ENCODE data around the gene CELA2B. TPM values are rescaled to one million over a fixed set of nuclear protein-coding genes. Genes with fewer than 3 reads are reported as not detected.
"Not testable (repeated sequence)": the region's sequence is repeated elsewhere in the genome, so short reads cannot be mapped to it uniquely, and the experiment has no call there.

CELA2B gene
- polyA plus RNA-seq, 2 donors, result not detected

- not testable (repeated sequence) for H3K9me3 ChIP-seq (ENCODE audit: control insufficient read depth in 2 of 2, insufficient read depth in 1 of 2, low read depth in 1 of 2, low read length in 1 of 2); H3K27me3 ChIP-seq (ENCODE audit: control insufficient read depth in 1 of 2, insufficient read depth in 2 of 2, low read length in 2 of 2); H3K4me1 ChIP-seq (ENCODE audit: control insufficient read depth in 2 of 2, insufficient read depth in 2 of 2, low read length in 1 of 2); H3K4me3 ChIP-seq (ENCODE audit: low read depth in 1 of 2, low read length in 2 of 2); H3K27ac ChIP-seq (ENCODE audit: low read depth in 2 of 2, low read length in 1 of 2)
- whole genome bisulfite sequencing, 2 donors, result 84 to 87% methylated on average over 4 of the region's 4 CpGs
- peaks cover 5 to 17% of the 10 kb centered on the region in 2 donors for H3K36me3 ChIP-seq (ENCODE audit: control insufficient read depth in 2 of 2, insufficient read depth in 2 of 2, low read length in 1 of 2)
These were observed 15.1 kb downstream of the CELA2B start for GRCh38 chr1:15491010-15491409.

- WGBS, 2 donors, result 80 to 88% methylated on average over 5 of the region's 5 CpGs
- Histone ChIP-seq H3K9me3 (ENCODE audit: control insufficient read depth in 2 of 2, insufficient read depth in 1 of 2, low read depth in 1 of 2, low read length in 1 of 2) (no peaks in the 10 kb centered on the region), H3K4me1 (ENCODE audit: control insufficient read depth in 2 of 2, insufficient read depth in 2 of 2, low read length in 1 of 2) (no peaks in the 10 kb centered on the region), H3K27me3 (ENCODE audit: control insufficient read depth in 1 of 2, insufficient read depth in 2 of 2, low read length in 2 of 2) (no peaks in the 10 kb centered on the region), H3K4me3 (ENCODE audit: low read depth in 1 of 2, low read length in 2 of 2) (no peak overlapping the region), H3K36me3 (ENCODE audit: control insufficient read depth in 2 of 2, insufficient read depth in 2 of 2, low read length in 1 of 2) (peaks cover 5 to 17% of the 10 kb centered on the region in 2 donors), H3K27ac (ENCODE audit: low read depth in 2 of 2, low read length in 1 of 2) (no peak overlapping the region)
These were observed 16.7 kb downstream of the CELA2B start for GRCh38 chr1:15492596-15492995.

GRCh38 chr1:15493869-15494390 lies 18.0 kb downstream of the CELA2B start:
- Histone ChIP-seq H3K4me3 (ENCODE audit: low read depth in 1 of 2, low read length in 2 of 2) (no peak overlapping the region), H3K27ac (ENCODE audit: low read depth in 2 of 2, low read length in 1 of 2) (no peak overlapping the region), H3K27me3 (ENCODE audit: control insufficient read depth in 1 of 2, insufficient read depth in 2 of 2, low read length in 2 of 2) (no peaks in the 10 kb centered on the region), H3K4me1 (ENCODE audit: control insufficient read depth in 2 of 2, insufficient read depth in 2 of 2, low read length in 1 of 2) (no peaks in the 10 kb centered on the region), H3K9me3 (ENCODE audit: control insufficient read depth in 2 of 2, insufficient read depth in 1 of 2, low read depth in 1 of 2, low read length in 1 of 2) (no peaks in the 10 kb centered on the region), H3K36me3 (ENCODE audit: control insufficient read depth in 2 of 2, insufficient read depth in 2 of 2, low read length in 1 of 2) (peaks cover 5 to 17% of the 10 kb centered on the region in 2 donors)
- 80 to 90% methylated on average over 9 of the region's 9 CpGs for WGBS, 2 donors

- no peaks in the 10 kb centered on the region for H3K27me3 ChIP-seq (ENCODE audit: control insufficient read depth in 1 of 2, insufficient read depth in 2 of 2, low read length in 2 of 2)
- no peaks in the 10 kb centered on the region for H3K9me3 ChIP-seq (ENCODE audit: control insufficient read depth in 2 of 2, insufficient read depth in 1 of 2, low read depth in 1 of 2, low read length in 1 of 2)
- H3K27ac ChIP-seq (ENCODE audit: low read depth in 2 of 2, low read length in 1 of 2), result no peak overlapping the region
- H3K36me3 ChIP-seq (ENCODE audit: control insufficient read depth in 2 of 2, insufficient read depth in 2 of 2, low read length in 1 of 2), result peaks cover 9 to 13% of the 10 kb centered on the region in 2 donors
- 84 to 88% methylated on average over 19 of the region's 19 CpGs for WGBS, 2 donors
- H3K4me1 ChIP-seq (ENCODE audit: control insufficient read depth in 2 of 2, insufficient read depth in 2 of 2, low read length in 1 of 2), result no peaks in the 10 kb centered on the region
- no peak overlapping the region for H3K4me3 ChIP-seq (ENCODE audit: low read depth in 1 of 2, low read length in 2 of 2)
These were observed 24.6 kb downstream of the CELA2B start for GRCh38 chr1:15500184-15501178.

- Histone ChIP-seq H3K27ac (ENCODE audit: low read depth in 2 of 2, low read length in 1 of 2) (no peak overlapping the region), H3K4me3 (ENCODE audit: low read depth in 1 of 2, low read length in 2 of 2) (no peak overlapping the region), H3K9me3 (ENCODE audit: control insufficient read depth in 2 of 2, insufficient read depth in 1 of 2, low read depth in 1 of 2, low read length in 1 of 2) (no peaks in the 10 kb centered on the region), H3K27me3 (ENCODE audit: control insufficient read depth in 1 of 2, insufficient read depth in 2 of 2, low read length in 2 of 2) (no peaks in the 10 kb centered on the region), H3K4me1 (ENCODE audit: control insufficient read depth in 2 of 2, insufficient read depth in 2 of 2, low read length in 1 of 2) (no peaks in the 10 kb centered on the region), H3K36me3 (ENCODE audit: control insufficient read depth in 2 of 2, insufficient read depth in 2 of 2, low read length in 1 of 2) (peaks cover 14 to 15% of the 10 kb centered on the region in 2 donors)
- 60 to 65% methylated on average over 17 of the region's 17 CpGs for WGBS, 2 donors
These were observed 25.5 kb downstream of the CELA2B start for GRCh38 chr1:15501208-15502032.

- WGBS, 2 donors, result 88 to 93% methylated on average over 4 of the region's 4 CpGs
- Histone ChIP-seq H3K9me3 (ENCODE audit: control insufficient read depth in 2 of 2, insufficient read depth in 1 of 2, low read depth in 1 of 2, low read length in 1 of 2) (no peaks in the 10 kb centered on the region), H3K4me1 (ENCODE audit: control insufficient read depth in 2 of 2, insufficient read depth in 2 of 2, low read length in 1 of 2) (no peaks in the 10 kb centered on the region), H3K36me3 (ENCODE audit: control insufficient read depth in 2 of 2, insufficient read depth in 2 of 2, low read length in 1 of 2) (peaks cover 19 to 20% of the 10 kb centered on the region in 2 donors), H3K27ac (ENCODE audit: low read depth in 2 of 2, low read length in 1 of 2) (no peak overlapping the region), H3K27me3 (ENCODE audit: control insufficient read depth in 1 of 2, insufficient read depth in 2 of 2, low read length in 2 of 2) (no peaks in the 10 kb centered on the region), H3K4me3 (ENCODE audit: low read depth in 1 of 2, low read length in 2 of 2) (no peak overlapping the region)
These were observed 28.5 kb downstream of the CELA2B start for GRCh38 chr1:15504436-15504835.

GRCh38 chr1:15506831-15507230 lies 30.9 kb downstream of the CELA2B start:
- 94 to 96% methylated on average over 17 of the region's 17 CpGs for WGBS, 2 donors
- peaks cover 19 to 20% of the 10 kb centered on the region in 2 donors for H3K36me3 ChIP-seq (ENCODE audit: control insufficient read depth in 2 of 2, insufficient read depth in 2 of 2, low read length in 1 of 2)

GRCh38 chr1:15507278-15507677 lies 31.4 kb downstream of the CELA2B start:
- H3K36me3 ChIP-seq (ENCODE audit: control insufficient read depth in 2 of 2, insufficient read depth in 2 of 2, low read length in 1 of 2), result peaks cover 20 to 21% of the 10 kb centered on the region in 2 donors
- H3K27me3 ChIP-seq (ENCODE audit: control insufficient read depth in 1 of 2, insufficient read depth in 2 of 2, low read length in 2 of 2), result no peaks in the 10 kb centered on the region
- H3K27ac ChIP-seq (ENCODE audit: low read depth in 2 of 2, low read length in 1 of 2), result no peak overlapping the region
- WGBS, 2 donors, result 84 to 96% methylated on average over 5 of the region's 5 CpGs
- H3K4me1 ChIP-seq (ENCODE audit: control insufficient read depth in 2 of 2, insufficient read depth in 2 of 2, low read length in 1 of 2), result no peaks in the 10 kb centered on the region
- no peak overlapping the region for H3K4me3 ChIP-seq (ENCODE audit: low read depth in 1 of 2, low read length in 2 of 2)
- H3K9me3 ChIP-seq (ENCODE audit: control insufficient read depth in 2 of 2, insufficient read depth in 1 of 2, low read depth in 1 of 2, low read length in 1 of 2), result no peaks in the 10 kb centered on the region

More at GRCh38 chr1:15506831-15507230, 30.9 kb downstream of the CELA2B start:
- Histone ChIP-seq H3K4me3 (ENCODE audit: low read depth in 1 of 2, low read length in 2 of 2) (no peak overlapping the region), H3K4me1 (ENCODE audit: control insufficient read depth in 2 of 2, insufficient read depth in 2 of 2, low read length in 1 of 2) (no peaks in the 10 kb centered on the region), H3K9me3 (ENCODE audit: control insufficient read depth in 2 of 2, insufficient read depth in 1 of 2, low read depth in 1 of 2, low read length in 1 of 2) (no peaks in the 10 kb centered on the region), H3K27ac (ENCODE audit: low read depth in 2 of 2, low read length in 1 of 2) (no peak overlapping the region), H3K27me3 (ENCODE audit: control insufficient read depth in 1 of 2, insufficient read depth in 2 of 2, low read length in 2 of 2) (no peaks in the 10 kb centered on the region)

- Histone ChIP-seq H3K9me3 (ENCODE audit: control insufficient read depth in 2 of 2, insufficient read depth in 1 of 2, low read depth in 1 of 2, low read length in 1 of 2) (no peaks in the 10 kb centered on the region), H3K4me1 (ENCODE audit: control insufficient read depth in 2 of 2, insufficient read depth in 2 of 2, low read length in 1 of 2) (no peaks in the 10 kb centered on the region), H3K27ac (ENCODE audit: low read depth in 2 of 2, low read length in 1 of 2) (no peak overlapping the region), H3K36me3 (ENCODE audit: control insufficient read depth in 2 of 2, insufficient read depth in 2 of 2, low read length in 1 of 2) (peaks cover 15 to 18% of the 10 kb centered on the region in 2 donors), H3K27me3 (ENCODE audit: control insufficient read depth in 1 of 2, insufficient read depth in 2 of 2, low read length in 2 of 2) (no peaks in the 10 kb centered on the region), H3K4me3 (ENCODE audit: low read depth in 1 of 2, low read length in 2 of 2) (no peak overlapping the region)
- 83 to 94% methylated on average over 12 of the region's 12 CpGs for WGBS, 2 donors
These were observed 33.0 kb downstream of the CELA2B start for GRCh38 chr1:15508700-15509487.

Measured in esophagus (tissue), 2 donors.